Lung (tissue), 12 donors: ENCODE measurements around the gene ZBTB38. TPM values are rescaled to one million over a fixed set of nuclear protein-coding genes. Genes with fewer than 3 reads are reported as not detected.
A peak's percentile ranks its signal among the peaks of the same experiment; 100 is the strongest.

ENCODE experiments used
- ATAC-seq: fragments of 200-7000 bp; cut with Tn5 transposase; one replicate; pipeline ENCODE4 v1.9.1; 2020; ENCODE audit warnings: moderate number of reproducible peaks; ENCODE audit not compliant: insufficient read depth, low FRiP score
- DNase-seq, 3 donors: peaks; one replicate each; pipeline ENCODE4 v3.0.0-alpha.2; 2013 to 2017
- H3K27ac ChIP-seq, 2 donors: one replicate each; pipeline ENCODE4 v1.5.1; 2013; ENCODE audit warnings: mild to moderate bottlenecking in 2 of 2, moderate library complexity in 2 of 2, control low read depth in 1 of 2, inconsistent platforms in 1 of 2, low read depth in 1 of 2, low read length in 1 of 2
- H3K27me3 ChIP-seq, 3 donors: one replicate each; pipeline ENCODE4 v1.5.1; 2013; ENCODE audit warnings: low read length in 2 of 3; ENCODE audit not compliant: control insufficient read depth in 3 of 3, insufficient read depth in 3 of 3
- H3K36me3 ChIP-seq, 4 donors: one replicate each; pipeline ENCODE4 v1.5.1; 2013; ENCODE audit warnings: low read length in 4 of 4, mild to moderate bottlenecking in 1 of 4, moderate library complexity in 1 of 4; ENCODE audit not compliant: control insufficient read depth in 4 of 4, insufficient read depth in 4 of 4
- H3K4me1 ChIP-seq, 5 donors: one replicate each; pipeline ENCODE4 v1.5.1; 2013; ENCODE audit warnings: low read length in 5 of 5, mild to moderate bottlenecking in 2 of 5, moderate library complexity in 1 of 5; ENCODE audit not compliant: control insufficient read depth in 5 of 5, insufficient read depth in 5 of 5
- H3K4me3 ChIP-seq: one replicate; pipeline ENCODE4 v1.5.1; 2013; ENCODE audit warnings: mild to moderate bottlenecking, control low read depth, moderate library complexity
- H3K9ac ChIP-seq, 2 donors: one replicate each; pipeline ENCODE4 v1.5.1; 2013; ENCODE audit warnings: low read length in 2 of 2, control low read depth in 1 of 2; ENCODE audit not compliant: insufficient read depth in 1 of 2
- H3K9me3 ChIP-seq, 4 donors: one replicate each; pipeline ENCODE4 v1.5.1; 2013; ENCODE audit warnings: low read length in 3 of 4, mild to moderate bottlenecking in 1 of 4, moderate library complexity in 1 of 4; ENCODE audit not compliant: control insufficient read depth in 4 of 4, insufficient read depth in 3 of 4
- CTCF ChIP-seq: IDR thresholded peaks from 2 replicates; pipeline ENCODE4 v1.5.1; 2012; ENCODE audit warnings: mild to moderate bottlenecking; ENCODE audit errors: control extremely low read depth, extremely low read depth
- WGBS, 2 donors: extraction: QIAGEN DNeasy Blood & Tissue Kit; methylation state at CpG; one replicate each; pipeline ENCODE4 v1.1.7; 2013; 5-methylcytosine and 5-hydroxymethylcytosine counted together
- polyA plus RNA-seq, 2 donors: library from polyadenylated mRNA; stranded (reverse); fragments of 200-250 nt; gene quantifications; one replicate each; pipeline ENCODE4 v1.2.1, GENCODE V29; 2013
- total RNA-seq, 2 donors: library from RNA; depleted of rRNA in 1 of 2; stranded (reverse); fragments of >200 nt in 1 of 2; gene quantifications; one replicate each; pipeline ENCODE4 v1.2.1, GENCODE V29; 2014 to 2021
- donor health status: control.
- donor health status: control.
- donor health status: Bipolar disorder and iron deficiency.
- donor health status: healthy.
- donor health status: DM: yes; HTN: yes; CAD: no.

ZBTB38 gene
- total and polyA plus RNA-seq, 4 donors: 9.3 to 111 (median 53.5) TPM

DNA sequence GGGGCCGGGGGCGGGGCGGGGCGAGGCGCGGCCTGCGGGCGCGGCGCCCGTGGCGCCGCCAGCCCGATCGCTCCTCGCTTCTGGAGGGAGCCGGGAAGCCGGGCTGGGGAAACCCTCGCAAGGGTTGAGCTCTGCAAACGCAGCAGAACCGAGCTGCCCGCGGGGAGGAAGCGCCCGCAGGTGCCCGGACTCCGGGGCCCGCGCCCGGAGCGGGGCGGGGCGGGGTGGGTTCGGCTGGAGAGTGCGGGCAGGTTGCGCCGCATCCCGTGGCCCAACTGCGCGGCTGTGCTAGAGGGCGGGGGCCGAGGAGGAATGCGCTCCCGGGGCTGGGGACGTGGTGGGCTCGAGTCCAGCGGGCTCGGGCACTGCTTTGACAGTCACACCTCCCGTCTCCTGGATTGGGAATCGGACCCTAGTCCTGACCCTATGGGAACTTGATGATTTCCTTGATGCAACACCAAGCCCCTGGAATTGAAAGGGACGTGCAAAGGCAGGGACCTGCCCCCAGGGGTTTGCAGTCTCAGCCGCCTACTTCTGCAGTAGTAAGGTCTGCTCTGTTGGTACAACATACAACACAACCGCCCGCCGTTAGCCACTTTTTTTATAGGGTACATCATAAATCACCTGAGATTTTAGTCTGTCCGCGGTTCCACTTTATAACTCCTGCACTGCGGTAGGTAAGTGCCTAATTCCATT lies 34.3 kb downstream of the ZBTB38 start:
- Histone ChIP-seq H3K36me3 (peaks cover 11 to 30% (median 15%) of the 10 kb centered on the region in 4 donors), H3K4me3 (peak overlapping the region; percentile 67), H3K27me3 (no peaks in the 10 kb centered on the region), H3K9me3 (no peaks in the 10 kb centered on the region), H3K4me1 (peaks cover 0 to 14% (median 7%) of the 10 kb centered on the region in 5 donors), H3K27ac (peak overlapping the region; percentile 99 to 100), H3K9ac (peak overlapping the region; percentile 65 to 79)
- DNase-seq (peak; percentile 79 to 81 (median 80)), ATAC-seq (peak; percentile 69)
- TF ChIP-seq CTCF: no peak
- 1% methylated on average over 44 to 58 of the region's 58 CpGs for WGBS, 2 donors

DNA sequence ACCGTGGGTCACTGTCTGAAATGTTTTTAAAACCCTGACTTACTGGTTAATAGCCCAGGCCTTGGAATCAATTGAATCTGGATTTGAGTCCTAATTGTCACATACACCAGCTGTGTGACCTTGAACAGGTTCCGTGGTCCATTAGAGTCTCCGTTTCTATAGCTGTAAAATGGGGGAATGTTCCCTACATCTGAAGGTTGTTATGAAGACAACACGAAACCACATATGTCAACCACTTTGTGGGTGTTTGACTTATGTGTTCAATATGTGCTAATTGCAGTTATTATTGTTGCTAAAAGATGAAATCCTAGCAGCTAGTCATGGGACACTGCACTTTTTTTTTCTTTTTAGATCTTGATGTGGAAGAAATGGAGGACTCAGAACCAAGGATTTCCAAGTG lies 35.3 kb downstream of the ZBTB38 start:
- WGBS, 2 donors: 78 to 85% methylated on average over 4 of the region's 4 CpGs
- peaks cover 0 to 14% (median 7%) of the 10 kb centered on the region in 5 donors for H3K4me1 ChIP-seq

GRCh38 chr3:141405025-141405424 lies 36.7 kb downstream of the ZBTB38 start:
- no peak overlapping the region for H3K4me3 ChIP-seq
- no peak overlapping the region for H3K9ac ChIP-seq
- H3K36me3 ChIP-seq: peaks cover 11 to 23% (median 16%) of the 10 kb centered on the region in 4 donors
- H3K27ac ChIP-seq: peak overlapping the region in 1 of 2 donors; percentile 100
- TF ChIP-seq CTCF: no peak
- H3K4me1 ChIP-seq: peaks cover 2 to 18% (median 16%) of the 10 kb centered on the region in 5 donors
- no peaks in the 10 kb centered on the region for H3K27me3 ChIP-seq
- DNase-seq (no peak), ATAC-seq (no peak)
- no peaks in the 10 kb centered on the region for H3K9me3 ChIP-seq
- WGBS, 2 donors: 90 to 97% methylated on average over 3 of the region's 3 CpGs

More for the DNA sequence above, 35.3 kb downstream of the ZBTB38 start:
- no peaks in the 10 kb centered on the region for H3K27me3 ChIP-seq
- H3K27ac ChIP-seq: peak overlapping the region in 1 of 2 donors; percentile 100
- no peak overlapping the region for H3K4me3 ChIP-seq
- no peaks in the 10 kb centered on the region for H3K9me3 ChIP-seq
- H3K9ac ChIP-seq: no peak overlapping the region
- DNase-seq (no peak), ATAC-seq (no peak)
- H3K36me3 ChIP-seq: peaks cover 11 to 23% (median 15%) of the 10 kb centered on the region in 4 donors
- no peak for TF ChIP-seq CTCF

GRCh38 chr3:141405591-141405990 lies 37.3 kb downstream of the ZBTB38 start:
- no peaks in the 10 kb centered on the region for H3K27me3 ChIP-seq
- H3K9me3 ChIP-seq: no peaks in the 10 kb centered on the region
- WGBS, 2 donors: 95 to 98% methylated on average over 4 of the region's 4 CpGs
- peaks cover 7 to 21% (median 19%) of the 10 kb centered on the region in 5 donors for H3K4me1 ChIP-seq
- peak overlapping the region in 1 of 2 donors; percentile 100 for H3K27ac ChIP-seq
- ATAC-seq (no peak), DNase-seq (no peak)
- no peak overlapping the region for H3K9ac ChIP-seq
- TF ChIP-seq CTCF: no peak
- H3K4me3 ChIP-seq: no peak overlapping the region
- peaks cover 11 to 23% (median 16%) of the 10 kb centered on the region in 4 donors for H3K36me3 ChIP-seq
